Measurements from ENCODE around the gene ZDHHC5.

DNA sequence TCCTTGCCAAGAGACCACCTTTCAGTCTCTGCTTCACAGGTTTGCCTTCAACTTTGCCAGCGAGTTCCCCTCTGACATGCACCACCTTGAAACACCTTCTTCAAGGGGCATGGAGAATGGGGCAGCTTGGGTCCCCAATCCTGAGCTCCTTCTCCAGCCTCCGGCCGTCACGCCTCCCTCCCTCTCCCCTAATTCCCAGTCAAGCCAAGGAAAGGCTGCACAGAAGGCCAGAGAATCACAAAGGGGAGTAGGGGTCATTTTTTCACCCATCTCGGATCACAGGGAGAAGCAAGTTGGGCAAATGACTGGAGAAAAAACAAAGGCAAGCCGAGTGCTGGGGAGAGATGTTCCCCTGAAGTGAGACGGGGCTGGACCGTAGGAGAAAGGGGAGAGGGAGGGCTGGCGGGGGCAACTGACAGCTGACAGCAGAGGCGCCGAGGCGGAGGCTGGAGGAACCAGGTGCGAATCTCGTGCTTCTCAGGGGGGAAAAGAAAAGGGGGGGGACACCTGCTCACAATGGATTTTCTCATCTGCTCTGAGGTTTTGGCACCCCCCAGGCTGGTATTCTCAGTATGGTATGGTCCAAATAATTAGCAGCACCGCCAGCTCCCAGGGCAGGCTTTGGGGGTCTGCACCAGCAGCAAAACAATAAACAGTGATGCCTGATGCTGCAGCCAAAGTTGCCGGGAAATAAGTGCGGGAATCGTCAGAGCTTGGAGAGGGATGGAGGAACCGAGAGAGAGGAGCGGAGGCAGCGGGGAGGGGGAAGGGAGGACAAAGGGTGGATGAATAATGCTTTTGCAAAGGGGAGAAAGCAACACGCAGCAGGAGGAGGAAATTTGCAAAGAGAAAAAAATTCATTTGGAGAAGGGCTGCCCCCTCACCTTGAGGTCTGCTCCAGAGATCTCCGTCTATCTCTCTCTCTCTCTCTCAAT lies 18.8 kb upstream of the ZDHHC5 start:
- TF ChIP-seq POLR2A (IDR thresholded peaks at IDR 0.05; ENCODE audit: low read length) (no peak), GATA1 (IDR thresholded peaks at IDR 0.05; ENCODE audit: low read depth, low read length) (no peak)

Data from erythroblast (primary cell).